KMS-11 (cell line): ENCODE data around the gene WNT9A.

Experiments
- H2AFZ ChIP-seq: fragments of 200-600 bp; sonication (generic); 2 replicates; pipeline ENCODE4 v1.6.1; 2016; ENCODE audit warnings: antibody characterized with exemption, mixed run types, low read depth
- H3K27ac ChIP-seq: fragments of 200-600 bp; sonication (generic); 2 replicates; pipeline ENCODE4 v1.6.1; 2016; ENCODE audit warnings: mild to moderate bottlenecking, mixed run types
- H3K27me3 ChIP-seq: fragments of 200-600 bp; sonication (generic); 2 replicates; pipeline ENCODE4 v1.6.1; 2017; ENCODE audit warnings: mild to moderate bottlenecking, low read depth, mixed run types, moderate library complexity; ENCODE audit not compliant: insufficient read depth
- H3K36me3 ChIP-seq: fragments of 200-600 bp; sonication (generic); 2 replicates; pipeline ENCODE4 v1.6.1; 2017; ENCODE audit warnings: mild to moderate bottlenecking, mixed run types; ENCODE audit not compliant: insufficient read depth
- H3K4me1 ChIP-seq: fragments of 200-600 bp; sonication (generic); 2 replicates; pipeline ENCODE4 v1.6.1; 2016; ENCODE audit warnings: mild to moderate bottlenecking, low read depth, mixed run types; ENCODE audit not compliant: poor library complexity, severe bottlenecking
- H3K4me2 ChIP-seq: fragments of 200-600 bp; sonication (generic); 2 replicates; pipeline ENCODE4 v1.7.0; 2016; ENCODE audit warnings: mild to moderate bottlenecking, mixed run types
- H3K4me3 ChIP-seq: fragments of 200-600 bp; sonication (generic); IDR thresholded peaks from 2 replicates; pipeline ENCODE4 v1.6.1; 2017; ENCODE audit warnings: low read depth, low read length, mixed read lengths; ENCODE audit not compliant: insufficient read depth
- H3K79me2 ChIP-seq: fragments of 200-600 bp; sonication (generic); 2 replicates; pipeline ENCODE4 v1.6.1; 2016; ENCODE audit warnings: low read depth, mixed run types; ENCODE audit not compliant: insufficient read depth
- H3K9ac ChIP-seq: fragments of 200-600 bp; sonication (generic); 2 replicates; pipeline ENCODE4 v1.6.1; 2016; ENCODE audit warnings: mild to moderate bottlenecking, mixed run types
- H4K20me1 ChIP-seq: fragments of 200-600 bp; sonication (generic); 2 replicates; pipeline ENCODE4 v1.6.1; 2016; ENCODE audit warnings: mild to moderate bottlenecking, mixed run types; ENCODE audit not compliant: insufficient read depth
- CTCF ChIP-seq: fragments of 200-600 bp; sonication (generic); conservative IDR thresholded peaks from 2 replicates; pipeline ENCODE4 v1.6.1; 2017; ENCODE audit warnings: low read depth, mild to moderate bottlenecking, antibody characterized with exemption, low read length, moderate library complexity, mixed read lengths

The WNT9A gene

GRCh38 chr1:227920896-227921295, 26.8 kb downstream of the WNT9A start:
- Histone ChIP-seq H3K79me2 (no peaks in the 10 kb centered on the region), H3K4me2 (no peak overlapping the region), H3K36me3 (no peaks in the 10 kb centered on the region), H3K4me1 (no peaks in the 10 kb centered on the region), H2AFZ (no peak overlapping the region), H4K20me1 (no peaks in the 10 kb centered on the region), H3K27me3 (peaks cover 8% of the 10 kb centered on the region; the same call in 1 of the 2 replicates), H3K27ac (no peak overlapping the region), H3K4me3 (no peak overlapping the region), H3K9ac (no peak overlapping the region)
- no peak for TF ChIP-seq CTCF

DNA sequence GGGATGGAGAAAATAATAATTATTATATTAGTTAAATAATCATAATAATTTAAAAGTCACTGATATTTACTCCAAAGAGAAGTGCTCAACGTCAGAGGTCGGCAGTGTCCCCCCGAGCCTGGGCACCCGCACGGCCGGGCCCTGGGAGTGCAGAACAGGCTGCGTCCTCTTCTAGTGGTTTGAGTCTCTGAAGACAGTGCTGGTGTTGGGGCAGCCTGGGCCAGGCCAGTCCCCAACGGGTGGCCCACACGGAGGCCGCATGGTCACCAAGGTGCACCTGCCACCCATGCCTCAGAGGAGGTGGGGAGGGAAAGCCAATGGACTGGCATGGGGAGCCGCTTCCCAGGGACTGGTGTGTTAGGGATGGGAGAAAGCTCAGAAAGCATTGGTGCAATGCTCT, 27.3 kb downstream of the WNT9A start:
- H3K36me3 ChIP-seq = no peaks in the 10 kb centered on the region
- H3K4me2 ChIP-seq = no peak overlapping the region
- H3K9ac ChIP-seq = no peak overlapping the region
- no peak for TF ChIP-seq CTCF
- H3K4me1 ChIP-seq = no peaks in the 10 kb centered on the region
- H3K27me3 ChIP-seq = peaks cover 8% of the 10 kb centered on the region; the same call in 1 of the 2 replicates
- H3K4me3 ChIP-seq = no peak overlapping the region
- no peaks in the 10 kb centered on the region for H4K20me1 ChIP-seq
- H2AFZ ChIP-seq = no peak overlapping the region
- no peak overlapping the region for H3K27ac ChIP-seq
- H3K79me2 ChIP-seq = no peaks in the 10 kb centered on the region

DNA sequence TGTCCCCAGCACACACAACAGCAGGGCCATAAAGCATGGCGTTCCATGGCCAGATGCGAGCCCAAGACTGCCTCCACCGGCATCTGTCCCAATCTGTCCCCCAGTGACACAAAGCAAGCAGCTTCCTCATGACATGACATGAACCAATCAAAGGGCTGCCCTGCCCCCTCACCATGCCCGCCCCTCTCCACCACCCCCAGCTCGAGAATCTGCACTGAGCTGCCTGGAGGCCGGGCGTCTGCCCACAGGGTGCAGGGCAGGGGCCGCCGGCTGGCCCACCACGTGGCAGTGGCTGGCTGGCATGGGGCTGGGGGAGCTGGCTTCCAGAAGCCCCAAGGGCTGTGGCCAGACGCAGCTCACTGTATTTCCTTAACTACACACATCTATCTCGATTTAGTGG, 27.8 kb downstream of the WNT9A start:
- no peaks in the 10 kb centered on the region for H4K20me1 ChIP-seq
- no peak for TF ChIP-seq CTCF
- no peak overlapping the region for H3K27ac ChIP-seq

DNA sequence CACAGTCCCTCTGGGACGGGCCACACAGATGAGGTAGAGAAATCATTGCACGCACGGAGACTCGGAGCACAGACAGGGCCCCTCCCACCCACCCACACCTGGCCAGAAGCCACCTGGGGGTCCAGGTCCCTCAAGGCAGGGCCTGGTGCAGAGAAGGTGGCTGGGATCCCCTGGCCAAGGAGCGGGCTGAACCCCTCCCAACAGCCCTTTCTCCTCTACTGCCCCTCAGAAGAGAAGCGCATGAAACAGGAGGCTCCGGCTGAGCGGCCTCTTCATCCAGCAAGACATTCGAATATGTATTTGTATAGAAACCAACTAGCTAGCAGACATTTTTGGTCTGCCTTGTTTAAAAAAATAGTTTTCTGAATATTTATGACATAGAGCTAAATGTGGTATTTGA, 29.0 kb downstream of the WNT9A start:
- no peak overlapping the region for H3K9ac ChIP-seq
- no peak overlapping the region for H3K4me3 ChIP-seq
- peaks cover 8% of the 10 kb centered on the region; the same call in 1 of the 2 replicates for H3K27me3 ChIP-seq
- no peak overlapping the region for H3K4me2 ChIP-seq
- no peak for TF ChIP-seq CTCF
- no peak overlapping the region for H3K27ac ChIP-seq
- no peak overlapping the region for H2AFZ ChIP-seq
- no peaks in the 10 kb centered on the region for H3K4me1 ChIP-seq
- H3K36me3 ChIP-seq = no peaks in the 10 kb centered on the region
- no peaks in the 10 kb centered on the region for H3K79me2 ChIP-seq
- no peaks in the 10 kb centered on the region for H4K20me1 ChIP-seq

More for the DNA sequence above, 27.8 kb downstream of the WNT9A start:
- Histone ChIP-seq H3K4me2 (no peak overlapping the region), H3K79me2 (no peaks in the 10 kb centered on the region), H3K27me3 (peaks cover 8% of the 10 kb centered on the region; the same call in 1 of the 2 replicates), H3K4me3 (no peak overlapping the region), H3K9ac (no peak overlapping the region), H2AFZ (no peak overlapping the region), H3K4me1 (no peaks in the 10 kb centered on the region), H3K36me3 (no peaks in the 10 kb centered on the region)
